RWPE1 (cell line): ENCODE measurements around the gene CKAP4.
A peak's percentile ranks its signal among the peaks of the same experiment; 100 is the strongest.

Experiments
- CTCF ChIA-PET: fragments of 350-600 bp; sonication (Branson Sonifier 250); formaldehyde crosslinking; extraction: SDS; loops from one replicate; lab custom pipeline; 2021; lab: Yijun Ruan, JAX
- POLR2A ChIA-PET: fragments of 400-600 bp; formaldehyde crosslinking; extraction: SDS; loops from one replicate; lab custom pipeline; 2020; ENCODE audit warnings: antibody characterized with exemption; ENCODE audit not compliant: low non-redundant PET; lab: Yijun Ruan, JAX
- DNase-seq: peaks from one replicate; pipeline ENCODE4 v3.0.0; 2012; ENCODE audit warnings: low spot score
- H3K27ac ChIP-seq: fragments of 450-650 bp; 2 replicates; pipeline ENCODE4 v1.5.1; 2017
- TF ChIP-seq, protein P1 (sequence below): fragments of 450-650 bp; conservative IDR thresholded peaks from 2 replicates; pipeline ENCODE4 v1.5.1; 2017; ENCODE audit warnings: low read depth, mild to moderate bottlenecking

Gene CKAP4

DNA sequence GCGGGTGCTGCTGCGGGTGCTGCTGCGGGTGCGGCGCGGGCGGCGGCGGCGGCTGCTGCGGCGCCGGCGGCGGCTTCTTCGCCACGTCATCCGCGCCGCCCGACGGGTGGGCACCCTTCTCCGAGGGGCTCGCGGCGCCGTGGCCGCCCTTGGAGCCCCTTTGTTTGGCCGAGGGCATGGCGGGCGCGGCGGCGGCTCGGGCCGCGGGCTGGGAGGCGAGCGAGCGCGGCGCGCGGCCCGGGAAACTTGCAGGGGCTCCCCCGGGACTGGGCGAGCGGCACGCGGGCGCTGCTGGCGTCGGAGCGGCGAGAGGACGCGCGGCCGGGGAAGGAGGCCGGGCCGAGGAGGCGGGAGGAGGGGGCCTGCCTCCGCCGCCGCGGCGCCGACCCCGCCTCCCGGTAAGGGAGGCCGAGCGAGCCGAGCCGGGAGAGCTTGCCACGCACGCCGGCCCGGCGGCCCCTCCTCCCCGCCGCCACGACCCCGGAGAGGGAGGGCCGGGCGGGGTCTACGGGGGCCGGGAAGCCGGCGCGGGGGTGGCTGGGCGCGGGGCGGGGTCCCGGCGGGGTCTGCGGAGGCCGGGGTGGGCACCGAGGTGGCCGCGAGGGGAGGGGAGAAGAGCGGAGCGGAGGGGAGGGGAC is at the start of gene CKAP4:
Gene CKAP4 (minus strand): TSS at position 347 of the 638 bp plus-strand sequence. CDS start 169 bp downstream, at position 178.
- ChIA-PET CTCF (interaction anchor here (0.7 to 1.0 kb wide), 2 partner anchors 35 to 49 kb away, joined by 3 read pairs; no protein-coding TSS in a partner anchor), POLR2A (interaction anchor here (0.7 kb wide), 1 partner anchor 12 kb away, joined by 3 read pairs; no protein-coding TSS in a partner anchor)
- H3K27ac ChIP-seq = peak within 1 kb of the TSS; percentile 93
- peak; percentile 74 for DNase-seq
- TF ChIP-seq, protein P1, sequence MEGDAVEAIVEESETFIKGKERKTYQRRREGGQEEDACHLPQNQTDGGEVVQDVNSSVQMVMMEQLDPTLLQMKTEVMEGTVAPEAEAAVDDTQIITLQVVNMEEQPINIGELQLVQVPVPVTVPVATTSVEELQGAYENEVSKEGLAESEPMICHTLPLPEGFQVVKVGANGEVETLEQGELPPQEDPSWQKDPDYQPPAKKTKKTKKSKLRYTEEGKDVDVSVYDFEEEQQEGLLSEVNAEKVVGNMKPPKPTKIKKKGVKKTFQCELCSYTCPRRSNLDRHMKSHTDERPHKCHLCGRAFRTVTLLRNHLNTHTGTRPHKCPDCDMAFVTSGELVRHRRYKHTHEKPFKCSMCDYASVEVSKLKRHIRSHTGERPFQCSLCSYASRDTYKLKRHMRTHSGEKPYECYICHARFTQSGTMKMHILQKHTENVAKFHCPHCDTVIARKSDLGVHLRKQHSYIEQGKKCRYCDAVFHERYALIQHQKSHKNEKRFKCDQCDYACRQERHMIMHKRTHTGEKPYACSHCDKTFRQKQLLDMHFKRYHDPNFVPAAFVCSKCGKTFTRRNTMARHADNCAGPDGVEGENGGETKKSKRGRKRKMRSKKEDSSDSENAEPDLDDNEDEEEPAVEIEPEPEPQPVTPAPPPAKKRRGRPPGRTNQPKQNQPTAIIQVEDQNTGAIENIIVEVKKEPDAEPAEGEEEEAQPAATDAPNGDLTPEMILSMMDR = no peak

- no peak overlapping the region for H3K27ac ChIP-seq
- POLR2A ChIA-PET = no interaction called here
- CTCF ChIA-PET = no interaction called here
- TF ChIP-seq, protein P1 = no peak
- DNase-seq = no peak
Measured at GRCh38 chr12:106297075-106297474, 49.3 kb upstream of the CKAP4 start.

- TF ChIP-seq, protein P1 = no peak
- peak overlapping the region; percentile 67 for H3K27ac ChIP-seq
- ChIA-PET POLR2A (interaction anchor here (0.6 kb wide), 1 partner anchor 25 kb away, joined by 3 read pairs; no protein-coding TSS in a partner anchor), CTCF (interaction anchor here (0.6 to 0.7 kb wide), 4 partner anchors 48 to 1291 kb away, joined by 3 read pairs; partner anchors contain the start of gene CKAP4)
- DNase-seq = peak; percentile 80
Measured at GRCh38 chr12:106296179-106296877, 48.5 kb upstream of the CKAP4 start.

- ChIA-PET POLR2A (no interaction called here), CTCF (interaction anchor here (1.5 kb wide), 1 partner anchor 10 kb away, joined by 5 read pairs; no protein-coding TSS in a partner anchor)
- TF ChIP-seq, protein P1 = no peak
- no peak overlapping the region for H3K27ac ChIP-seq
- DNase-seq = no peak
Measured at GRCh38 chr12:106292339-106292738, 44.5 kb upstream of the CKAP4 start.

GRCh38 chr12:106291342-106291741 is 43.5 kb upstream of the CKAP4 start:
- H3K27ac ChIP-seq = no peak overlapping the region
- CTCF ChIA-PET = no interaction called here
- POLR2A ChIA-PET = no interaction called here
- DNase-seq = no peak
- TF ChIP-seq, protein P1 = no peak

DNA sequence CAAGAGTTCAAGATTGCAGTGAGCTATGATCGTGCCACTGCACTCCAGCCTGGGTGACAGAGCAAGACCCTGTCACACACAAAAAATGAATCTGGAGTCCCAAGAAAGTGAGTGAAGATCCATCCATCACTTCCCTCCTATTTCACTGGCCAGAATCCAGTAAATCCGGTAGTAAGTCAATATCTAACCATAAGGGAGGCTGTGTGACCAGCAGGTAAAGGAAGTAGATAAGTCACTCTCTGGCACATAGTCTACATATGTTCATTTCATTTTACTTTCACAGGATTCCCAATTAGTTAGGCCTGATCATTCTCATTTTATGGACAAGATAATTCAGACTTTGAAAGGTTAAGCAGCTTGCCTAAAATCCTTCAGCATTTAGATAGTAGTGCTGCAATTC is 42.8 kb upstream of the CKAP4 start:
- TF ChIP-seq, protein P1 = no peak
- POLR2A ChIA-PET = no interaction called here
- H3K27ac ChIP-seq = no peak overlapping the region
- CTCF ChIA-PET = no interaction called here
- no peak for DNase-seq
